Activated CD4-positive, alpha-beta T cell treated with anti-CD3 and anti-CD28 coated beads, Interleukin-2, Interleukin-6, amounts not matched to agents 100 ng/mL and 50 ng/mL, durations not matched to agents 16 hours and 8 hours (primary cell): ENCODE data around the gene FGF4.
"Not testable (repeated sequence)": the region's sequence is repeated elsewhere in the genome, so short reads cannot be mapped to it uniquely, and the experiment has no call there.

Source experiments
- DNase-seq: peaks from one replicate; pipeline ENCODE4 v3.0.0-alpha.2; 2020

Gene FGF4

GRCh38 chr11:69771466-69771865, 3.7 kb downstream of the FGF4 start:
- DNase-seq: no peak

GRCh38 chr11:69770540-69770939, 4.6 kb downstream of the FGF4 start:
- DNase-seq: no peak

- DNase-seq: no peak
Observed at GRCh38 chr11:69765498-69765995, 9.6 kb downstream of the FGF4 start.

GRCh38 chr11:69764918-69765317, 10.2 kb downstream of the FGF4 start:
- not testable (repeated sequence) for DNase-seq

- DNase-seq: no peak
Observed at GRCh38 chr11:69760319-69760718, 14.8 kb downstream of the FGF4 start.

- DNase-seq: no peak
Observed at GRCh38 chr11:69752890-69753289, 22.3 kb downstream of the FGF4 start.

GRCh38 chr11:69750875-69751597, 24.1 kb downstream of the FGF4 start:
- DNase-seq: no peak

- DNase-seq: no peak
Observed at GRCh38 chr11:69750108-69750850, 24.9 kb downstream of the FGF4 start.

GRCh38 chr11:69748637-69749036, 26.5 kb downstream of the FGF4 start:
- no peak for DNase-seq

GRCh38 chr11:69746752-69747742, 28.1 kb downstream of the FGF4 start:
- DNase-seq: no peak

- no peak for DNase-seq
Observed at GRCh38 chr11:69746140-69746539, 29.0 kb downstream of the FGF4 start.

- DNase-seq: no peak
Observed at GRCh38 chr11:69745201-69745600, 29.9 kb downstream of the FGF4 start.

- DNase-seq: no peak
Observed at GRCh38 chr11:69744435-69744834, 30.7 kb downstream of the FGF4 start.

- DNase-seq: no peak
Observed at GRCh38 chr11:69734841-69735240, 40.3 kb downstream of the FGF4 start.

- DNase-seq: no peak
Observed at GRCh38 chr11:69734367-69734766, 40.8 kb downstream of the FGF4 start.

- DNase-seq: no peak
Observed at GRCh38 chr11:69732910-69733309, 42.2 kb downstream of the FGF4 start.

- no peak for DNase-seq
Observed at GRCh38 chr11:69731110-69731509, 44.0 kb downstream of the FGF4 start.

GRCh38 chr11:69730500-69730899, 44.6 kb downstream of the FGF4 start:
- no peak for DNase-seq

- DNase-seq: no peak
Observed at GRCh38 chr11:69729252-69729651, 45.9 kb downstream of the FGF4 start.

GRCh38 chr11:69727266-69727665, 47.9 kb downstream of the FGF4 start:
- no peak for DNase-seq

- no peak for DNase-seq
Observed at GRCh38 chr11:69726481-69726880, 48.7 kb downstream of the FGF4 start.

GRCh38 chr11:69726019-69726418, 49.1 kb downstream of the FGF4 start:
- no peak for DNase-seq

GRCh38 chr11:69721745-69722144, 53.4 kb downstream of the FGF4 start:
- DNase-seq: peak; percentile 8
